ENCODE results near the gene LRRC59.
"Not testable (repeated sequence)": the region's sequence is repeated elsewhere in the genome, so short reads cannot be mapped to it uniquely, and the experiment has no call there.

The LRRC59 gene

DNA sequence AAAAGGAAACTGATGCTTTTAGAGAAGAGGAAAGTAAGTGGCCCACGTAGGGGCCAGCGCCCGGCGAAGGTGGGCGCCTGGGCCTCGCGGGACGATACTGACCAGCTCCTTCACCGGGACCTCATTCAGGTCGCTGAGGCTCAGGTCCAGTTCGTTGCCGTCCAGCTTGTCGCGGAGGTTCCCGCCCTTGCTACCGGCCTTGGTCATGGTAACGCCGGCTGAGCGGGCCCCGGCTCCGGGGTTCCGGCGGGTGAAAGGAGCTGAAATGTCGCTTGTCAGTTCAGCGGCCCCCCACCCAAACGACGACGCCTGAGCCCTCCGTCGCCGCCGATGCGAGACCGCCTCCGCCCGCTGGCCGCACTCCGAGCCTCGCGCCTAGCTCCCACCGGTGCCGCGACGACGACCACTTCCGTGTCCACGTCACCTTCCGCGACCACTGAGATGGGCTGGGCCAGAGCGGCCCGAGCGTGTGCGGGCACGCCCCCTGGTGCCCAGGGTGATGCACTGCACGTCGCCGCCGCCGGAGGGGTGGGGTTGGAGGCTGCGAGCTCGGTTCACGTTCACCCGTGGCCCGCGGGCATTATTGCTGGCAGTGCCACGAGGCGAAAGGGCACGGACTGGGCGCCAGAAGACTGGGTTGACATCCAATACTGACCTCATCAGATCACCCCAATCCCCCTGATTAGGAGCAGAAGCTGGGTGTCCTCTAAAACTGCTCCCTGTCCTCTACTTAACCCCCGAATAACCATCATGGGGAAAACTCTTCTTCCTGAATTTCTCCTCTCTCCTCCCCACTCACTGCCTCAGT, at the start of gene LRRC59:
LRRC59 (minus strand) TSS at position 413 of the 808 bp plus-strand sequence; CDS start at position 207, 206 bp downstream.
- peak; percentile 82 to 87 for DNase-seq (ENCODE audit: low read depth in 2 of 2, low spot score in 1 of 2)

DNA sequence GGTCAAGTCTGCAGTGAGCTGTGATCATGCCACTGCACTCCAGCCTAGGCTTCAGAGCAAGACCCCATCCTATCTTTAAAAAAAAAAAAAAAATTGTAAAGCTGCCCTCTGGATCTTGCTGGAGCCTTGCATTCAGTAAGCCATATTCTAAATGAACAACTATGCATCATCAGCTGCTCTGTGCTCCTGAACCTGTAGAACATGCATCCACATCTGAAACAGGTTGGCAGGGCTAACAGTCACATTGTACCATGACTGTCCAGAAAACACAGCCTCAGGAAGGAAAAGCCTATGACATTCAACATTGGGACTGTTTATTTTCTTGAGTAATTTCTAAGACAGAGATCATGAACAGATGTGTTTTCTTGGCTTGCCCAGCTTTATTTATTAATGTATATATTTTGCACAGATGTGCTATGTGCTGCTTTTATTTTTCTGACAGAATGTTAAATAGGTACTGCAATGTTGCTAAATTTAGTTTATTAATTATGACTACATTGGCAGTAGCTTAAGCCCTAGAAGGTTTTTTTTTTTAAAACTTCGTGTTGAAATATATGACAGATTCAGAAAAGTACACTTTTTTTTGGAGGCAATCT, 48.5 kb upstream of the LRRC59 start:
- DNase-seq (ENCODE audit: low read depth in 2 of 2, low spot score in 1 of 2), result no peak

DNA sequence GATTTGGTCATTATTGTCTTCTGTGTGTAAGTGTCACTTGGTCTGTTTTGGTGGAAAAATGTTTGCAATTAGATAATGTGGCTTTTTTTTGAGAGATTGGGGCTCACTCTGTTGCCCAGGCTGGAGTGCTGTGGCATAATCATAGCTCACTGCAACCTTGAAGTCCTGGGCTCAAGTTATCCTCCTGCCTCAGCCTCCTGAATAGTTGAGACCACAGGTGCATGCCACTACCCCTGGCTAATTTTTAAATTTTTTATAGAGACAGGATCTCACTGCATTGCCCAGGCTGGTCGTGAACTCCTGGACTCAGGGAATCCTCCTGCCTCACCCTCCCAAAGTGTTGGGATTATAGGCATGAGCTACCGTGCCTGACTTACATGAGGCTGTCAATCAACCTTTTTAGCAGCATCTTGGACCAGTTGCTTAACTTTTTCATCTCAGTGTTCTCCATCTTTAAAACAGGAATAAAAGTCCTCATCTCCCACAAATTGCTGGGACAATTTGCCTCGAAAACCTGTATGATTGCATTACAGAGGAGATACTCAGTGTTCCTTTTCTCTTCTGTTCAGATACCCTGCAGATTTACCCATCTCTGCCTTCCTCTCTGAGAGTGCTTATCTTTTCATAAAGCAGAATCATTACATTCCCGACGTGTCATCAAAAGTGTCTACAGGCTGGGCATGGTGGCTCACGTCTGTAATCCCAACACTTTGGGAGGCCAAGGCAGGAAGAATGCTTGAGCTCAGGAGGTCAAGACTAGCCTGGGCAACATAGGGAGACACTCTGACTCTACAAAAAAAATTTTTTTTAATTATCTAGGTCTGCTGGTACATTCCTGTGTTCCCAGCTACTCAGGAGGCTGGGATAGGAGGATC, 47.8 kb upstream of the LRRC59 start:
- DNase-seq (ENCODE audit: low read depth in 2 of 2, low spot score in 1 of 2), result no peak

DNA sequence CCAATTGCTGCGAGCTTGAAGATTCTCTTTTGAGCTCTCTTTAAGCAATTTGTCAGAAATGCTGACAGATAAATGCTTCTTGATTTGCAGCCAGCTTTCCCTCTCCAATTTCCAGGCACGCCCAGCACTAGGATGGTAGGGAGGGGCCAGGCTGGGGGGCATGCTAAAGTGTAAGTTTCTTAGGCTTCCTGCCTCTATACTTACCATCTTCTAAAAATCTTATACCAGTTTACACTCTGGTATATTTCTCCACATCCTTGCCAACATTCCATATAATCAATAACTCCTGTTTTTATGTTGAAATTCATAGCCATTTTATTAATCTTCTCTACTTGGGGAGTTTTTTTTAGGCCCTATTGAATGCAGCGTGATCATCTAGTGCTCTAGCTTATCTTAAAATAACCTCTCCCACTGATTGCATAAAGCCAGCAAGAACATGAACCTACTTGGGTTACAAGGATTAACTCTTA, 46.2 kb upstream of the LRRC59 start:
- DNase-seq (ENCODE audit: low read depth in 2 of 2, low spot score in 1 of 2), result no peak

DNA sequence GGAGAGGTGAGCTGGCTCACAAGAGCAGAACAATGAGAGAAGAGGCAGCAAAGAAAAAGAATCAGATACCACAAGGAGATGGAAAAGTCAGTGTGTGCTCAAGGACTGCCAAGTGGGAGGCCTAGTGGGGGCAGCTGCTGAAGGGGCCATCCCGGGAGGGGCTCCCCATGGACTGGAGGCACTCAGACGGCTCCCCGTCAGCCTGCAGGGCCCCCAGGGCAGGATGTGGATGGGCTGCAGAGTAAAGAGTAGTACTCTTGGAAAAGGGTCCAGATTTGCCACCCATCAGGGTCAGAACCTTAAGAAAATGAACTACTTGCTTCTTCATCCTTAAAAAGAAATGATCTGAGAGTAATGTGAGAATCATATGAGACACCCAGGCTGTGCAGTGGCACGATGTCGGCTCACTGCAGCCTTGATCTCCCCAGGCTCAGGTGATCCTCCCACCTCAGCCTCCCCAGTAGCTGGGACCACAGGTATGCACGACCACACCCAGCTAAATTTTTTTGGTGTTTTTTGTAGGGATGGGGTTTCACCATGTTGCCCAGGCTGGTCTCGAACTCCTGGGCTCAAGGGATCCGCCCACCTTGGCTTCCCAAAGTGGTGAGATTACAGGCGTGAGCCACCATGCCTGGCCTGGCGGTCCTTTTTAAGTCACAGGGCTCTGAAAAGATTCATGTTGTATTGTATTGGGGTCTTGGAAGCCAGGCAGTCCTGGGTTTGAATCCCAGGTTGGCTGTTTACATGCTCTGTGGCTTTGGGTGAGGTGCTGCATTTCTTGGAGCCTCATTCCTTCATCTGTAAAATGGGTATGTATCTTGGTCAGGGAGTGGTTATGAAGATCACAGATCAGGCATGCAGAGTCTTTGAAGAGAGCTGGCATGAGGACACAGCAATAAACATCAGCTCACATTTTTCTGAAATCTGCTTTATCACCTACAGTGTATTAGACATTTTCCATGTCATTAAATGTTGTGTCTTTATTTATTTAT, 43.8 kb upstream of the LRRC59 start:
- no peak for DNase-seq (ENCODE audit: low read depth in 2 of 2, low spot score in 1 of 2)

DNA sequence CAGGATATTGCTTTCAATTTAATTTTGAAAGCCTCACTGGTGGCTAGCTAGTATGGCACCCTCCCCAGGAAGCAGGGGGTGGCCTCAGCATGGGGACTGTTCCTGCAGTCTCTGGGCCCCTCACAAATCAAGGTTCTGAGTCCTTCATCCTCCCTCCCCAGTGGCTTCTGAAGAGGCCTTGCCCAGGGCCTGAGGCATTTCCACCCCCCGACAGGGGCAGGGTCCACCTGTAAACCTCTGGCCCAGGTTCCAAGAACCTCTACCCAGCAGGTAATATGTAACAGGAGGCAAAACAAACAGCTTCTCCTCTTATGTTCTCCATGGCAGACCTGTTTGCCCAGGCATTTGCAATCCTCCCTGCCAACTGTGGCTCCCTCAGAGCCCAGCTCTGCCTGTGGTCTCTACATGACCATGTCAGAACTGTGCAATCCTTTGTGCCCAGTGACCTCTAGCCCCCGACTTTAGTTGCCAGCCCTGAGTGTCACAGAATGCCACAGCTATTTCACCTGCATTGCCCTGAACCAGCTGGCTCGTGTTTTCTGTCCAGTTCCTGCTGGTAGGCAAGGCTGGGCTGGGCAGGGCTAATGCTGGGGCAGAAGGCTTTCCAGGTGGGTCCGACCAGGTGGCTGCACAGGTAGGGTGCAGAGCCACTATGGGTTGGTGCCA, 43.0 kb upstream of the LRRC59 start:
- no peak for DNase-seq (ENCODE audit: low read depth in 2 of 2, low spot score in 1 of 2)

DNA sequence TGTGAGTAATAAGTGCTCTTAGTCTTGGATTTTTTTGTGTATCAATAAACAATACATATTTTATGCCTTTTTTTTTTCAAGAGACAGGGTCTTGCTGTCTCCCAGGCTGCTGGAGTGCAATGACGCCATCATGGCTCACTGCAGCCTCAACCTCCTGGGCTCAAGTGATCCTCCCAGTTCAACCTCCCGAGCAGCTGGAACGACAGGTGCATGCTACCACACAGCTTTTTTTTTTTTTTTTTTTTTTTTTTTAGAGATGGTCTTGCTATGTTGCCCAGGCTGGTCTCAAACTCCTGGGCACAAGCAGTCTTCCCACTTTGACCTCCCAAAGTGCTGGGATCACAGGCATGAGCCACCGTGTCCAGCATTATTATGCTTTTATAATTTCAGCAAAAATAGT, 41.7 kb upstream of the LRRC59 start:
- no peak for DNase-seq (ENCODE audit: low read depth in 2 of 2, low spot score in 1 of 2)

DNA sequence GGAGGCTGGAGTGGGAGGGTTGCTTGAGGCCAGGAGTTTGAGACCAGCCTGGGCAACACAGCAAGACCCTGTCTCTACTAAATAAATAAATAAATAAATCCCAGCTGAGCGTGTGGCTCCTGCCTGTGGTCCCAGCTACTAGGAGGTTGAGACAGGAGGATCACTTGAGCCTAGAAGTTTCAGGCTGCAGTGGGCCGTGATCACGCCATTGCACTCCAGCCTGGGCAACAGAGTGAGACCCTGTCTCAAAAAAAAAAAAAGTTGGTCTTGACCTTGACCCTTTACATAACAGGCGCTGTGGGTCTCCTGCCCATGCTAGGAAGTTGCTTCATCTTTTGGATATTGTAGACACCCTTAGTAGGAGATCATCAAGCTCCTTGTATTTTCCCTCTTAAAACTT, 40.1 kb upstream of the LRRC59 start:
- no peak for DNase-seq (ENCODE audit: low read depth in 2 of 2, low spot score in 1 of 2)

DNA sequence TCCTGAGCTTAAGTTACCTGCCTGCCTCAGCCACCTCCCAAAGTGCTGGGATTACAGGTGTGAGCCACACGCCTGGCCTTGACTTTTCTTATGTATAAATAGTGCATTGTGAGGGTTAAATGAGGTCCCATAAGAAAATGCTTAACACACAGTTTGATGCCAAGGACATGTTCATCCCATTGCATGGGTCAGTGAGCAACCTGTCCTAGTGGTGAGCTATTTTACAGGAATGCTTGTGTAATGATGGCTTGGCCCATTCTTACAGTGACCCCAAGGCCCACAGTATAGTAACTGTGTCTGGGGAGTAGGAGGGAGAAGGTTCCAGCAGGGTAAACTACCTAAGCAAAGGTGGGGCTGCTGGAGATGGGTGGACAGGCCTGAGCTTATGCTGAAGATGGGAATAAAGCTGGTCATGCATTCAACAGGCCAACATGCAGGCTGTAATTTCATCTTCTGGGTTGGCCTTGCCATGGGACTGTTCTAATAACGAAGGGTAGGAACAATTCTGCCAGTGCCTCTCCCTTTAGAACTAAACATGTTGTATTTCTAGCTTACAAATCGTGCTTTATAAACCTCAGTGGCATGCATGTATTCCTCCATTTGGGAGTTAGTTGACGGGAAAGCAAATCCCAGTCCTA, 34.9 kb upstream of the LRRC59 start:
- DNase-seq (ENCODE audit: low read depth in 2 of 2, low spot score in 1 of 2), result no peak

DNA sequence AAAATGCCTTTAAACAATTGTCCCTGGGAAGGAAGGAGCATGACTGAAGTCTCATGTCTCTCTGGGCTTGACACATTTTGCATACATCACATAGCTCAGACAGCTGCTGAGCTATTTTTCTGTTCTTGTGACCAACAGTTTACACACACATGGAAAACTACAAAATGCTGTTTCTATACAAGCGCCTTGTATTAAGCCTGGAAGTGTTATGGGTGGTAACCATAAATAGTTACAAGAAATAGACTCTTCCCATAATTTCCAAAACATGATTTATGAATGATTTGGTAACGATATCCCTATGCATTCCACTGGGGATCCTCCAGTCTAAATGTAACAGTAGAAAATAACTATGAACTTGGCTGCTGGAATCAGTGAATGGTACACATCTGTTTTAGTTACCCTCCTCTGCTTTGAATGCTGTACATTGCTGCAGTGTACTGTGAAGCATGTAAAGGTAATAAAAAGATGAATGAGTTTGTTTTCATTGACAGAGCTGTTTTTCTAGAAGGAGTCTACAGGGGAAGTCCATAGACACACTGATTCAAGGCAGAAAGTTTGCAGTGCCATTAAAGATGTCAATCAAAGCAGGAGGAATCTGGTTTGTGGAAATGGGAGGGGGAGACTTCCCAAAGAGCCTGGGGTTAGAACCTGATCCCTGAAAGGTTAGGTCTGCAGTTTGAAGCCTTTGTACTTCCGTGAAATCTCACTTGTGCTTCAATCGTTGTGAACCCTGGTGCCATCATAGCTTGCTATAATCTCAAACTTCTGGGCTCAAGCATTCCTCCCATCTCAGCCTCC, 33.7 kb upstream of the LRRC59 start:
- no peak for DNase-seq (ENCODE audit: low read depth in 2 of 2, low spot score in 1 of 2)

DNA sequence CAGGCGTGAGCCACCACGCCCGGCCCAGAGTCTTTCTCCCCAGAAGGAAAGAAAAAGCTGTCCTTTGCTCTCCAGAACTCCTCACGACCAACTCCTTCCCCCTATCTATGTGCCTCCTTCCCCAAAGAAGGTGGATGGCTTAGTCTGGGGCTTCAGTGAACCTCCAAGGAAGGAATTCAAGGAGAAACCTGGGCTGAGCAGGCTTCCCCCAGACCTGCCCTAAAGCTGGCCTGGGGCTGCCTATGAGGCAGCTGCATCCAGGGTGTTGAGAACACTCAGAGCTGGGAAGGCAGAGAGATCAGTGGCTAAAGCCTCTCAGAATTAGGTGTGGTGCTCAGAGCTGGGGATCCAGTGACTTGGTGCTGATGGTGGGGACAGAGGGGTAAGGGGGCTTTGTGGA, 32.5 kb upstream of the LRRC59 start:
- DNase-seq (ENCODE audit: low read depth in 2 of 2, low spot score in 1 of 2), result no peak

DNA sequence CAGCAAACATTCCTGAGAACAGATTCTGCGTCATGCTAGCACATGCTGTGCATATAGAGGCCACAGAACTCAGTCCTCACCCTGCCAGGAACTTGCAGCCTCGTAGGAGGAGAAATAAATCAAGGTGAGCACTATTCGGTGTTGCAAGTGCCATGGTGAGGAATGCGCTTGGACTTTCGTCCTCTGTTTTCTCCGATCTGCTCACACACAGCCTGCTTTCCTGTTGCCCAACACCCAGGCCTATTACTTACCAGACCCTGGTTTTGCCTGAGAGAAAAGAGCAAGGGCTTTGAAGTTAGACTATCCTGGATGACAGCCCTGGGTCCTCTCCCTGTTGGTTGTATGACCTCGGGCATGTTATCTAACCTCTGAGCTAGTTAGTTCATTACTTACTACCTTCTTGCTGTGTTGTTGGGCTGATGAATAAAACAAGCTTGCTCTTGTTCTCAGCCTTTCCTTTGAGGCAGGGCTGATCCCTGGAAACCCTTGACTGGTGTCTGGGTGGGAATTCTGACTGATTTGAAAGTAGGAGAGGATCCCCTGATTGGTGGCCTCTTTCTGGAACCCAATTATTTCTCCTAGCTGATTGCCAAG, 31.6 kb upstream of the LRRC59 start:
- DNase-seq (ENCODE audit: low read depth in 2 of 2, low spot score in 1 of 2), result no peak

DNA sequence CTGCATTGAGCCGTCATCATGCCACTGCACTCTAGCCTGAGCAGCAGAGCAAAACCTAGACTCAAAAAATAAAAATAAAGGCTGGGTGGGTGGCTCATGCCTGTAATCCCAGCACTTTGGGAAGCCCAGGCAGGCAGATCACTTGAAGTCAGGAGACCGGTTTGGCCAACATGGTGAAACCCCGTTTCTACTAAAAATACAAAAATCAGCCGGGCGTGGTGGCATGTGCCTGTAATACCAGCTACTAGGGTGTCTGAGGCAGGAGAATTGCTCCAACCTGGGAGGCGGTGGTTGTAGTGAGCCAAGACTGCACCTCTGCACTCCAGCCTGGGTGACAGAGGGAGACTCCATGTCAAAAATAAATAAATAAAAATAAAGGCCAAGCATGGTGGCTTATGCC, 30.8 kb upstream of the LRRC59 start:
- not testable (repeated sequence) for DNase-seq (ENCODE audit: low read depth in 2 of 2, low spot score in 1 of 2)

DNA sequence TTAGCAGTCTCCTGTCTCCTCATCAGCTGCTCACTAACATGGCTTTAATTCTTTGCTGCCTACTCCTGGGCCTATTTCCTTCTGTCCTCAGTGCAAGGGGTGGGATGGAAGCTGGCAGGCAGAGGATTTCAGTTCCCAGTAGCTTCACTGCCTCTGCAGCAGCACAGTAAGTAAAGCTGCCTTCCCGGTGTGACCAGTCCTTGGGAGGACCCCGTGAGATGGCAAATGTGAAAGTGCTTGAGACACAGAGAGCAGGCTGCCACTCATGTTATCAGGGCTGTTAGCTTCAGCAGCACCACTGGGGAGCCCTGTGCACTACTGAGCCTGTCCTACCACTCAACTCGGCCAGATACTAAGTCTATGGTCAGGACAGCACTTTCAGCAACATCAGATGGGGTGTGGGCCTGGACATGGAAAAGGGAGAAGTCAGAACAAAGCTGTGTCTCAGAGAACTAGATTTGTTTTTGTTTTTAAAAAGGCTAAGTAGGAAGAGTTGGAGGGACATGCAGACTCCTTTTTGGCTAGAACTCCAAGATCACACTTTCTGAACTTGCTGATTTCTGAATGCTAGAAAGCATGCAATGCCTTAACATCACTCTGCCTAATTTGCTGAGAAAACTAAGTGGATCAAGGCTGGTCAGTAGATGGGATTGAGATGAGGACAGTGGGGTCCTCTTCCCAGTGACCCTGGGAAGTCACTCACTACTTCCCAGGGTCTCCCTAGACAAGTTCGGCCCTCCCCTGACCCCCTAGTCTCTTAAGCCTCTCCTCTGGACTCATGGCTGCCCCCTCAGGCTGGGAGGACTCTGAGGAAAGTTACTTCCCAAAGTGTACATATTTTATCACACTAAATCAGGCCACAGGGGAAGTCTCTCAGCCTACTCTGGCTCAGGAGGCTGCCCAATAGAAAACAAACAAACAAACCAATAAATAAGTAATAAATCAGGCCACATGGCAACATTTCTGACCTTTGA, 29.8 kb upstream of the LRRC59 start:
- no peak for DNase-seq (ENCODE audit: low read depth in 2 of 2, low spot score in 1 of 2)

DNA sequence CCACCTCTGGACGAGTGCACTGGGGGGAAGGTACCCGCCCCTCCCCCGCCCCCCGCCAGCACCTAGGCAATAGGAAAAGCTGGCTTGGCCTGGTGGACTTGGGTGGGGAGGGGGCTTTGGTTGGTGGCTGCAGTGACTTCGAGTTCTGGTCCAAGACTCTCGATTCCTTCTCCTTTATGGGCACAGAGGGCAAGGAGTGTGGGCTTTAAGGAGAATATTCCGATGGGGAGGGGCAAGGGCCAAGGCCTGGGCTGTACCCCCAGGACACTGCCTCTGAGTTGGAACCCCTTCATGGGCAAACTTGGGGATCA, 29.1 kb upstream of the LRRC59 start:
- DNase-seq (ENCODE audit: low read depth in 2 of 2, low spot score in 1 of 2), result no peak

DNA sequence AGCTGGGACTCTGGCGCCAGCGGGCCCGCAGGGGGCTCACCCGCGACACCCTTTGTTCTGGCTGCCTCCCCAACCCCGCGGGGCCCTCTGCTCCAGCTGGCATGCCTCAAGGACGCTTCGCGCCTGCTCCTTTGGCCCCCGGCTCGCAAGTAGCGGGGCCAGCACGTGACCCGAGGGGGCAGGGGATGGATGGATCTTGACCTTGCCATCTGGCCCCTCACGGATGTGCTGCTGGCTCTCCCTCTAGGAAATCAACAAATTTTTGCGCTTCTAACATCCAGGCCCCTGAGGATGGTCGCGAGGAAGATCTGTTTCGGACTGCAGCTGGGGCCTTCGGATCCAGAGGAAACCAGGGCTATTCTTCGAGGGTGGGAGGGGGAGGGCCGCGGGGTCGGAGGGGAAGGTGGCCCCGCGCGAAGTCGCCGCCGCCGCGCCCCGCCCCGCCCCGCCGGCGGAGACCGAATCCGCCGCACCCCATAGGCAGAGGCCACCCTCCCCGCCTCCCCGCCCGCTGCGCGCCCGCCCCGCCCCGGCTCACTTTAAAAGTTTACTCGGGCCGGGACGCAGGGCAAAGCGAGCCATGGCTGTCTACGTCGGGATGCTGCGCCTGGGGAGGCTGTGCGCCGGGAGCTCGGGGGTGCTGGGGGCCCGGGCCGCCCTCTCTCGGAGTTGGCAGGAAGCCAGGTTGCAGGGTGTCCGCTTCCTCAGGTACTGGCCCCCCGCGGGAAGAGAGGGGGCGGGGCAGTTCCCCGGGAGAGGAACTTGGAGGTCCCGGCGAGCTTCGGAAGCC, 28.6 kb upstream of the LRRC59 start, which contains the start of gene ACSF2:
ACSF2 (plus strand) TSS at position 537 of the 790 bp plus-strand sequence; CDS start at position 581, 44 bp downstream.
- peak; percentile 49 for DNase-seq (ENCODE audit: low read depth in 2 of 2, low spot score in 1 of 2)

Data from stimulated activated CD8-positive, alpha-beta memory T cell treated with anti-CD3 and anti-CD28 coated beads, Interleukin-4, amount 100 ng/mL, for 1 hour (primary cell).